PC-3 (cell line): Measurements from ENCODE around the gene SDHAF1.

ENCODE experiments used
- EZH2 ChIP-seq: fragments of 300-600 bp; sonication (generic); IDR thresholded peaks from one replicate; pipeline ENCODE4 v1.6.1; 2017; ENCODE audit warnings: antibody characterized with exemption, mild to moderate bottlenecking, low read length; ENCODE audit not compliant: unreplicated experiment
- EZH2phosphoT487 ChIP-seq: fragments of 300-600 bp; sonication (generic); IDR thresholded peaks from 2 replicates; pipeline ENCODE4 v1.6.1; 2018; ENCODE audit warnings: mild to moderate bottlenecking, antibody characterized with exemption, low read length, borderline replicate concordance
- TF ChIP-seq, protein P1 (sequence below): fragments of 300-600 bp; sonication (generic); conservative IDR thresholded peaks from 2 replicates; pipeline ENCODE4 v1.5.1; 2017; ENCODE audit warnings: antibody characterized with exemption, low read depth, mild to moderate bottlenecking, low read length

DNA sequence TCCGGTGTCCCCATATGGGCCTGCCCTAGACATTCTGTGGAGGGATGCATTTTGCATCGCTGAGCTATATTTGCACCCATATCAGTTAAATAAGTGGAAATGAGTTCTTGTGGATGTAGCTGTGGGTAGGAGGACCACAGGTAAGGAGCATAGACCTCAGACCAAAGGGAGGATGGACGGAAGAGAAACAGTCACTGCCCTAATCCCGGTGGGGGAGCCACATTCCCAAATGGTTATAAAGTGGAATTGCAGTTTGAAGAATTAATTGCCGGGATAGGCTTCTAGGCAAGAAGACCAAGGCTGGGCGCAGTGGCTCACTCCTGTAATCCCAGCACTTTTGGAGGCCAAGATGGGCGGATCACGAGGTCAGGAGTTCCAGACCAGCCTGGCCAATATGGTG, 1.8 kb downstream of the SDHAF1 start:
- TF ChIP-seq, protein P1, sequence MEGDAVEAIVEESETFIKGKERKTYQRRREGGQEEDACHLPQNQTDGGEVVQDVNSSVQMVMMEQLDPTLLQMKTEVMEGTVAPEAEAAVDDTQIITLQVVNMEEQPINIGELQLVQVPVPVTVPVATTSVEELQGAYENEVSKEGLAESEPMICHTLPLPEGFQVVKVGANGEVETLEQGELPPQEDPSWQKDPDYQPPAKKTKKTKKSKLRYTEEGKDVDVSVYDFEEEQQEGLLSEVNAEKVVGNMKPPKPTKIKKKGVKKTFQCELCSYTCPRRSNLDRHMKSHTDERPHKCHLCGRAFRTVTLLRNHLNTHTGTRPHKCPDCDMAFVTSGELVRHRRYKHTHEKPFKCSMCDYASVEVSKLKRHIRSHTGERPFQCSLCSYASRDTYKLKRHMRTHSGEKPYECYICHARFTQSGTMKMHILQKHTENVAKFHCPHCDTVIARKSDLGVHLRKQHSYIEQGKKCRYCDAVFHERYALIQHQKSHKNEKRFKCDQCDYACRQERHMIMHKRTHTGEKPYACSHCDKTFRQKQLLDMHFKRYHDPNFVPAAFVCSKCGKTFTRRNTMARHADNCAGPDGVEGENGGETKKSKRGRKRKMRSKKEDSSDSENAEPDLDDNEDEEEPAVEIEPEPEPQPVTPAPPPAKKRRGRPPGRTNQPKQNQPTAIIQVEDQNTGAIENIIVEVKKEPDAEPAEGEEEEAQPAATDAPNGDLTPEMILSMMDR: no peak
- TF ChIP-seq EZH2phosphoT487 (no peak), EZH2 (no peak)
